Fibroblast of mammary gland (primary cell): ENCODE results near the gene NUP107.

Source experiments
- DNase-seq: peaks from one replicate; pipeline ENCODE4 v3.0.0-alpha.2; 2010; ENCODE audit warnings: low read depth
- H3K4me3 ChIP-seq: 2 replicates; pipeline ENCODE4 v1.5.1; 2011; ENCODE audit warnings: low read depth, mild to moderate bottlenecking, low read length, moderate library complexity; ENCODE audit not compliant: control insufficient read depth
- CTCF ChIP-seq: conservative IDR thresholded peaks from 2 replicates; pipeline ENCODE4 v1.5.1; 2011; ENCODE audit warnings: low read depth, low read length, inconsistent platforms; ENCODE audit not compliant: control insufficient read depth, insufficient read depth

NUP107 gene

GRCh38 chr12:68779280-68779679, 92.5 kb downstream of the NUP107 start:
- DNase-seq = peak; percentile 32
- H3K4me3 ChIP-seq = no peak overlapping the region
- no peak for TF ChIP-seq CTCF

- no peak overlapping the region for H3K4me3 ChIP-seq
- no peak for DNase-seq
- no peak for TF ChIP-seq CTCF
These were observed 94.0 kb downstream of the NUP107 start for GRCh38 chr12:68780731-68781130.

- H3K4me3 ChIP-seq = no peak overlapping the region
- TF ChIP-seq CTCF = no peak
- DNase-seq = no peak
These were observed 95.0 kb downstream of the NUP107 start for GRCh38 chr12:68781728-68782127.

GRCh38 chr12:68784015-68784414, 97.2 kb downstream of the NUP107 start:
- no peak for DNase-seq
- no peak for TF ChIP-seq CTCF
- H3K4me3 ChIP-seq = no peak overlapping the region

GRCh38 chr12:68785358-68785757, 98.6 kb downstream of the NUP107 start:
- H3K4me3 ChIP-seq = no peak overlapping the region
- peak; percentile 55 for DNase-seq
- no peak for TF ChIP-seq CTCF

GRCh38 chr12:68785823-68786222, 99.0 kb downstream of the NUP107 start:
- no peak overlapping the region for H3K4me3 ChIP-seq
- TF ChIP-seq CTCF = no peak
- no peak for DNase-seq

- no peak for DNase-seq
- TF ChIP-seq CTCF = peak; percentile 4
- H3K4me3 ChIP-seq = no peak overlapping the region
These were observed 100.2 kb downstream of the NUP107 start for GRCh38 chr12:68786929-68787328.
